Thyroid gland (tissue), 4 donors: ENCODE results near the gene LEF1. TPM values are rescaled to one million over a fixed set of nuclear protein-coding genes. Genes with fewer than 3 reads are reported as not detected.

ENCODE experiments used
- DNase-seq, 2 donors: peaks; one replicate each; pipeline ENCODE4 v3.0.0-alpha.2; 2019
- H3K27ac ChIP-seq, 3 donors: fragments of 200-600 bp; sonication (generic); 1 replicate in 2 of 3; 2 replicates in 1 of 3; pipeline ENCODE4 v1.5.1; 2016 to 2019; ENCODE audit warnings: mild to moderate bottlenecking in 1 of 3, moderate library complexity in 1 of 3
- H3K27me3 ChIP-seq: fragments of 200-600 bp; sonication (generic); one replicate; pipeline ENCODE4 v1.5.1; 2019
- H3K36me3 ChIP-seq, 2 donors: fragments of 200-600 bp; sonication (generic); one replicate each; pipeline ENCODE4 v1.5.1; 2016 to 2019
- H3K4me1 ChIP-seq, 2 donors: fragments of 200-600 bp; sonication (generic); one replicate each; pipeline ENCODE4 v1.5.1; 2017 to 2019
- H3K4me3 ChIP-seq, 3 donors: fragments of 200-600 bp; sonication (generic); replicated peaks in 1 of 3; 1 replicate in 2 of 3; 2 replicates in 1 of 3; pipeline ENCODE4 v1.5.1; 2016; ENCODE audit warnings: mild to moderate bottlenecking in 1 of 3
- H3K9me3 ChIP-seq: fragments of 200-600 bp; sonication (generic); one replicate; pipeline ENCODE4 v1.5.1; 2017
- POLR2A ChIP-seq, 2 donors: fragments of 450-650 bp; IDR thresholded peaks; one replicate each; pipeline ENCODE4 v1.6.1; 2017; ENCODE audit warnings: antibody characterized with exemption in 2 of 2, mild to moderate bottlenecking in 2 of 2, moderate library complexity in 1 of 2
- WGBS, 2 donors: methylation state at CpG; one replicate each; pipeline ENCODE4 v1.1.5; 2017; 5-methylcytosine and 5-hydroxymethylcytosine counted together
- intact Hi-C: fragments of 100-400 bp; cut with DNase I; formaldehyde crosslinking; loops from one replicate; pipeline ENCODE4 v1.15.1; 2023
- total RNA-seq, 4 donors: library from RNA; depleted of rRNA; stranded (reverse); fragments of >200 nt; gene quantifications; one replicate each; pipeline ENCODE4 v1.2.3, GENCODE V29; 2016
- TF ChIP-seq, protein P1 (sequence below), 6 experiments: fragments of 200-600 bp in 3 of 6; fragments of 450-650 bp in 3 of 6; sonication (generic) in 3 of 6; IDR thresholded peaks; one replicate each; pipeline ENCODE4 v1.5.1; 2016 to 2019; ENCODE audit warnings: antibody characterized with exemption in 6 of 6, mild to moderate bottlenecking in 2 of 6, inconsistent platforms in 1 of 6, moderate library complexity in 1 of 6

The LEF1 gene
- total RNA-seq, 4 donors from 2014 or later, result 4.2 to 24.3 (median 9.9) TPM

DNA sequence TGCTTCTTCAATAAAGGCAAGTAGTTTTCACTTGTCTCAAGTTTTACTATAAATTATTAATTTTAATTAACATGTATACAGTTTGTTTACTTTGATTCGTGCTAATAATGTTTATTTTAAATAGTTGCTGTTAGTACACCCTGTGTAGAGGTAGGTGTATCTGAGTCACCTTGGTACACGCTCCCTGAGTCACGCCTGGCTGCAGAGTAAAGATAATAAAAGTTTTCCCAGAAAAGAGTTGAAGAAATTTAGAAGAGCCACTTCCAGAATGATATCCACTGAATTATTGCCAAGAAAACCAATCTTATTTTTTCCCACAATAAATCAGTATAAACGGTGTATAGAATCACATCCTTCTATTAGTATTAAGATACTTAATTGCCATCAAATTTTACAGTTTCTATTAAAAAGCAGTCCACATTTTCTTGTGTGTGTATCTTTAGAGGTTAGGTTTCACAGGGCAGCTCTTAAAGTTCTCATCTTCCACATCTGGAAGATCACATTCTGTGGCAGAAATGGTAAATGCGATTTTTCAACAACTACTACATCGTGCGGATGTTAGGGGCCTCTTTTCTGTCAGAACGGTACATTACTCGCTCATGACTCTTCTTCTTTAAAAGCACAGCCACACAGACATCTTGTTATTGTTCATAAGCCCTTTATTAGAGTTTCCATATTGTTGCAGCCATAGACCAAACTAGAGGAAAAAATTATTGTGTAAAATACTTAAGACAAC, 123.6 kb downstream of the LEF1 start:
- Histone ChIP-seq H3K27ac (peak overlapping the region in 2 of 3 donors; percentile 26 to 51), H3K27me3 (no peaks in the 10 kb centered on the region), H3K9me3 (no peaks in the 10 kb centered on the region), H3K4me3 (no peak overlapping the region), H3K36me3 (no peaks in the 10 kb centered on the region), H3K4me1 (peaks cover 23 to 40% of the 10 kb centered on the region in 2 donors)
- WGBS, 2 donors, result 49 to 53% methylated on average over 9 of the region's 9 CpGs
- DNase-seq, result peak in 1 of 2 donors; percentile 25
- TF ChIP-seq, protein P1, sequence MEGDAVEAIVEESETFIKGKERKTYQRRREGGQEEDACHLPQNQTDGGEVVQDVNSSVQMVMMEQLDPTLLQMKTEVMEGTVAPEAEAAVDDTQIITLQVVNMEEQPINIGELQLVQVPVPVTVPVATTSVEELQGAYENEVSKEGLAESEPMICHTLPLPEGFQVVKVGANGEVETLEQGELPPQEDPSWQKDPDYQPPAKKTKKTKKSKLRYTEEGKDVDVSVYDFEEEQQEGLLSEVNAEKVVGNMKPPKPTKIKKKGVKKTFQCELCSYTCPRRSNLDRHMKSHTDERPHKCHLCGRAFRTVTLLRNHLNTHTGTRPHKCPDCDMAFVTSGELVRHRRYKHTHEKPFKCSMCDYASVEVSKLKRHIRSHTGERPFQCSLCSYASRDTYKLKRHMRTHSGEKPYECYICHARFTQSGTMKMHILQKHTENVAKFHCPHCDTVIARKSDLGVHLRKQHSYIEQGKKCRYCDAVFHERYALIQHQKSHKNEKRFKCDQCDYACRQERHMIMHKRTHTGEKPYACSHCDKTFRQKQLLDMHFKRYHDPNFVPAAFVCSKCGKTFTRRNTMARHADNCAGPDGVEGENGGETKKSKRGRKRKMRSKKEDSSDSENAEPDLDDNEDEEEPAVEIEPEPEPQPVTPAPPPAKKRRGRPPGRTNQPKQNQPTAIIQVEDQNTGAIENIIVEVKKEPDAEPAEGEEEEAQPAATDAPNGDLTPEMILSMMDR (IDR thresholded peaks at IDR 0.05), result no peak
- no peak for TF ChIP-seq POLR2A (IDR thresholded peaks at IDR 0.05)
- intact Hi-C loops, result no loop called here

DNA sequence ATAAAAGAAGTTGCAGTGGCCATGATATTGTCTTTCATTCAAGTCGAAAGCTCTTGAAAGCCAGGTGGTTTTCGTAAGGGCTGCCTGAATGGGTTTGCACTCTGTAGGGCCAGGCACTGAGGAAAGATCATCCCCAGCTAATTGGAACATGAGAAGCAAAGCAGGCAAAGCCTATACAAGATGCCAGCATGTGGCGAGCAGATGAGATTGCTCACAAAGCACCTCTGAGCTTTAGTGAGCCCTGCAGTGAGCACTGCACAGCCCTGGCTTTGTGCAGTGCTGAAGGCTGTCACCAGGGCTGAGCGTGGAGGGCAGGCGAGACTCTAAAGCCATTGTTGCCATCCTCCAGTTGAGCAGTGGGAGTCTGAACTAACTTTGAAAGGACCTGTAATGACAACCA, 125.2 kb downstream of the LEF1 start:
- DNase-seq, result peak in 1 of 2 donors; percentile 12
- Histone ChIP-seq H3K27ac (no peak overlapping the region), H3K36me3 (no peaks in the 10 kb centered on the region), H3K9me3 (no peaks in the 10 kb centered on the region), H3K4me1 (peaks cover 23 to 37% of the 10 kb centered on the region in 2 donors), H3K4me3 (no peak overlapping the region), H3K27me3 (no peaks in the 10 kb centered on the region)
- TF ChIP-seq, protein P1 (IDR thresholded peaks at IDR 0.05), result no peak
- no peak for TF ChIP-seq POLR2A (IDR thresholded peaks at IDR 0.05)
- WGBS, 2 donors, result 70 to 72% methylated on average over 5 of the region's 5 CpGs
- intact Hi-C loops, result no loop called here

DNA sequence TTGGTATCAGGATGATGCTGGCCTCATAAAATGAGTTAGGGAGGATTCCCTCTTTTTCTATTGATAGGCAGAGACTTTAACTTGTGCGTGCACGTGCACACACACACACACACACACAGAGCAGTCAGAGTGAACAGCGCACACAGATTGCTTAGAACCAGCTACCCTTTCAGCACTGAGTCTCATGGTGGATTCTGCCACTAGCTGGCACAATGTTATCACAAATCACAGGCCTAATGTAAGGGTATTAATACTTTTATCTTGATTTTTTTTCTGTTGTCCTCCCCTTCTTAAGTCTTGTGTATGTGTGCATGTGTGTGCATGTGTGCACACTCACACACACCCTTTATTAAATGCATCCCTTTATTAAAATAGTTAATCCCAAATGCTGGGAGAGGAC, 125.8 kb downstream of the LEF1 start:
- no peaks in the 10 kb centered on the region for H3K36me3 ChIP-seq
- H3K4me1 ChIP-seq, result peaks cover 20 to 32% of the 10 kb centered on the region in 2 donors
- 94 to 96% methylated on average over 3 of the region's 3 CpGs for WGBS, 2 donors
- H3K27ac ChIP-seq, result no peak overlapping the region
- no peaks in the 10 kb centered on the region for H3K27me3 ChIP-seq
- no peak for DNase-seq
- H3K4me3 ChIP-seq, result no peak overlapping the region
- intact Hi-C loops, result no loop called here
- no peaks in the 10 kb centered on the region for H3K9me3 ChIP-seq
- TF ChIP-seq, protein P1 (IDR thresholded peaks at IDR 0.05), result no peak
- no peak for TF ChIP-seq POLR2A (IDR thresholded peaks at IDR 0.05)

DNA sequence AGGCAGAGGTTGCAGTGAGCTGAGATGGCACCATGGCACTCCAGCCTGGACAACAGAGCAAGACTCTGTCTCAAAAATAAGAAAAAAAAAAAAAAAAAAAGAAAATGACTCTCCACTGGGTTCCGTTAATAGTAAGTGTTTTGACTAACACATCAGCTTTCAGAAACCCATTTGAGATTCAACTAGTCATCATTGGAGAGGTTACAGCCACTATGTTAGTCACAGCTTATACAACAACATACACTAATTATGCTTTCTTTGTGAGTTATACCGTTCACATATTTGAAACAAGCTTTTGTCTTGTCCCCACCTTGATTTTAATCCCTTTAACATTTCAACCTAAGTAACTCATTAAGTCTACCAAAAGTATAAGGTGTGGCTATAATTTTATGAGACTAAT, 130.8 kb downstream of the LEF1 start:
- 94 to 96% methylated on average over 2 of the region's 2 CpGs for WGBS, 2 donors
- H3K4me1 ChIP-seq, result no peaks in the 10 kb centered on the region
- no peak overlapping the region for H3K4me3 ChIP-seq
- intact Hi-C loops, result no loop called here
- H3K27ac ChIP-seq, result no peak overlapping the region
- no peak for TF ChIP-seq POLR2A (IDR thresholded peaks at IDR 0.05)
- TF ChIP-seq, protein P1 (IDR thresholded peaks at IDR 0.05), result no peak
- H3K27me3 ChIP-seq, result no peaks in the 10 kb centered on the region
- DNase-seq, result no peak
- H3K9me3 ChIP-seq, result no peaks in the 10 kb centered on the region
- peaks cover 8 to 15% of the 10 kb centered on the region in 2 donors for H3K36me3 ChIP-seq

DNA sequence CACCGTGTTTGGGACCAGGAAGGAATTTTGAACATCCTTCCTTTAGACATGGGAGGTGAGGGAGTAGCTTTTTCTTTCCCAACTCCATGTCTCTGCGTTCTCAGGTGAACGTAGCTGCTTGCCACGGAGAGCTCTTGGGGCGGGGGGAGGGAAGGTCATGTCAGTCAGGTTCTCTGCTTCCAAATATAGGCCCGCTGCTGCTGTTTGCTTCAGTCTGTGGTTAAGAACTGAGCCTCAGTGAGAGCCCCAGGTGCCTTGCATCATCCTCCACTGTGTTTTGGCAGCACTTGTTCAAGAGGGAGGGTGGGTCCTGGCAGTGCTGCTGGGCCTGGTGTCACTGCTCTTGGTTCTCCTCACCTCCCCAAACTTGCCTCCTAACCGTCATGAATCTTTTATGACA, 132.5 kb downstream of the LEF1 start:
- no peak overlapping the region for H3K4me3 ChIP-seq
- DNase-seq, result no peak
- no peak overlapping the region for H3K27ac ChIP-seq
- peaks cover 8 to 15% of the 10 kb centered on the region in 2 donors for H3K36me3 ChIP-seq
- TF ChIP-seq POLR2A (IDR thresholded peaks at IDR 0.05), result no peak
- TF ChIP-seq, protein P1 (IDR thresholded peaks at IDR 0.05), result no peak
- H3K27me3 ChIP-seq, result no peaks in the 10 kb centered on the region
- intact Hi-C loops, result no loop called here
- no peaks in the 10 kb centered on the region for H3K9me3 ChIP-seq
- H3K4me1 ChIP-seq, result no peaks in the 10 kb centered on the region
- WGBS, 2 donors, result 87% methylated on average over 7 of the region's 7 CpGs
